ENCODE results near the gene SLC12A5. TPM values are rescaled to one million over a fixed set of nuclear protein-coding genes. Genes with fewer than 3 reads are reported as not detected.

SLC12A5 gene
- total and polyA plus RNA-seq, 2 of the 4 experiments (the other 2 are of a cell fraction): 2.2 TPM; not detected in 1

DNA sequence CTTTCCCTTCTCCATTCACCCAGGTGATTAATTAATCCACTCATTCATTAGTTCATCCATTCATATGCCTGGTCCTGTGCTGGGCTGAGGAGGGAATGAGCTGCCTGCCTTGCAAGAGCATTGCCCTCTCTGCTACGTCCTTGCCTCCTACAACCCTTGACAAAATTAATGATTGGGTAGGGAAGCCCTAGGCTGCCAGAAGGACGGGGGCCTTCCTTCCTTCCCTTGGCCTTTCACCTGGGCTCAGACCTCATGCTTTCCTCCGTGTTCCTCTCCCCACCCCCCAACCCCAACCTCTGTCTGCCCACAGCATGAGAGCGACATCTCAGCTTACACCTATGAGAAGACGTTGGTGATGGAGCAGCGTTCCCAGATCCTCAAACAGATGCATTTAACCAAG lies 25.6 kb downstream of the SLC12A5 start:
- no peak for ATAC-seq (ENCODE audit: low read depth)
- no peaks in the 10 kb centered on the region; the same call in 1 of the 2 replicates for H3K9me1 ChIP-seq (ENCODE audit: insufficient read depth, low read length)
- in situ Hi-C loops (cut with MboI; ENCODE audit: low sequenced_read_pairs): no loop called here
- H2BK20ac ChIP-seq (ENCODE audit: low read depth, low read length): no peak overlapping the region
- no peak overlapping the region for H3K4me3 ChIP-seq (ENCODE audit: insufficient read depth, low read depth, low read length)
- no peak overlapping the region for H3K18ac ChIP-seq (ENCODE audit: low read depth, low read length)
- no peak overlapping the region for H2BK15ac ChIP-seq (ENCODE audit: low read depth, low read length)
- H4K8ac ChIP-seq (ENCODE audit: low read depth in 2 of 2, low read length in 2 of 2): no peak overlapping the region
- no peak overlapping the region for H3K56ac ChIP-seq (ENCODE audit: extremely low read depth, insufficient read depth, low read length)
- dilution Hi-C loops (cut with HindIII; ENCODE audit: low sequenced_read_pairs, unreplicated experiment): no loop called here
- no peak overlapping the region for H3K4ac ChIP-seq (ENCODE audit: low read depth, low read length)
- H3K9me3 ChIP-seq (ENCODE audit: control insufficient read depth, insufficient read depth, low read length): no peaks in the 10 kb centered on the region
- H2AK5ac ChIP-seq (ENCODE audit: low read depth, low read length): no peak overlapping the region
- no peak overlapping the region for H3K14ac ChIP-seq (replicated peaks; ENCODE audit: low read depth, low read length)
- no peaks in the 10 kb centered on the region for H3K79me1 ChIP-seq (ENCODE audit: low read depth in 1 of 2, low read length in 2 of 2)
- H3K27me3 ChIP-seq (ENCODE audit: control insufficient read depth, insufficient read depth, low read length): peaks cover 11% of the 10 kb centered on the region; the same call in 1 of the 2 replicates
- H3K27ac ChIP-seq (ENCODE audit: insufficient read depth, low read length): no peak overlapping the region
- no peak overlapping the region for H2BK120ac ChIP-seq (ENCODE audit: low read depth, low read length)
- TF ChIP-seq MXI1 (IDR thresholded peaks at IDR 0.05; ENCODE audit: borderline replicate concordance, low read depth, low read length) (no peak), POLR2A (IDR thresholded peaks at IDR 0.05; ENCODE audit: low read depth, low read length) (no peak), MAZ (IDR thresholded peaks at IDR 0.05; ENCODE audit: borderline replicate concordance, low read depth, low read length) (no peak), USF2 (IDR thresholded peaks at IDR 0.05; ENCODE audit: low read depth, low read length) (no peak), CTCF (conservative IDR thresholded peaks at IDR 0.05; ENCODE audit: low read depth, low read length) (no peak), MAFK (IDR thresholded peaks at IDR 0.05; ENCODE audit: low read depth, low read length) (no peak), RFX5 (IDR thresholded peaks at IDR 0.05; ENCODE audit: low read depth, low read length) (no peak), BHLHE40 (IDR thresholded peaks at IDR 0.05; ENCODE audit: low read depth, low read length) (no peak)
- TF ChIP-seq, protein P1, sequence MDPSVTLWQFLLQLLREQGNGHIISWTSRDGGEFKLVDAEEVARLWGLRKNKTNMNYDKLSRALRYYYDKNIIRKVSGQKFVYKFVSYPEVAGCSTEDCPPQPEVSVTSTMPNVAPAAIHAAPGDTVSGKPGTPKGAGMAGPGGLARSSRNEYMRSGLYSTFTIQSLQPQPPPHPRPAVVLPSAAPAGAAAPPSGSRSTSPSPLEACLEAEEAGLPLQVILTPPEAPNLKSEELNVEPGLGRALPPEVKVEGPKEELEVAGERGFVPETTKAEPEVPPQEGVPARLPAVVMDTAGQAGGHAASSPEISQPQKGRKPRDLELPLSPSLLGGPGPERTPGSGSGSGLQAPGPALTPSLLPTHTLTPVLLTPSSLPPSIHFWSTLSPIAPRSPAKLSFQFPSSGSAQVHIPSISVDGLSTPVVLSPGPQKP (IDR thresholded peaks at IDR 0.05; ENCODE audit: borderline replicate concordance, low read depth, low read length): no peak
- DNase-seq: no peak
- H3K23ac ChIP-seq (ENCODE audit: low read depth, low read length): no peak overlapping the region
- CTCF ChIA-PET: no interaction called here
- no peak overlapping the region for H3K9ac ChIP-seq (ENCODE audit: low read depth, low read length)
- intact Hi-C loops (cut with micrococcal nuclease): loop anchor here (5.0 kb wide), 1 partner anchor 32 kb away; no protein-coding TSS in a partner anchor
- H2AFZ ChIP-seq (replicated peaks; ENCODE audit: low read length, poor library complexity): no peak overlapping the region
- no peak overlapping the region for H3K4me2 ChIP-seq (ENCODE audit: low read depth, low read length)
- H3K36me3 ChIP-seq (ENCODE audit: control insufficient read depth, insufficient read depth, low read length): no peaks in the 10 kb centered on the region
- H4K91ac ChIP-seq (ENCODE audit: insufficient read depth, low read depth, low read length): no peak overlapping the region
- no TSS peak for BruUV-seq (replicated peaks)
- POLR2A ChIA-PET (ENCODE audit: unreplicated experiment): no interaction called here
- no peak overlapping the region for H4K5ac ChIP-seq (ENCODE audit: low read depth, low read length)
- H4K20me1 ChIP-seq (ENCODE audit: insufficient read depth, low read length): peaks cover 12% of the 10 kb centered on the region
- WGBS, 2 experiments (ENCODE audit: extremely low coverage in 2 of 2, insufficient read length in 1 of 2): no CpG with 5 or more reads among the region's 6 CpGs
- no peak overlapping the region for H2BK5ac ChIP-seq (ENCODE audit: low read depth, low read length, poor library complexity, severe bottlenecking)
- no peaks in the 10 kb centered on the region; the same call in 1 of the 2 replicates for H3K4me1 ChIP-seq (ENCODE audit: control insufficient read depth, insufficient read depth, low read length)
- no peak overlapping the region for H2AK9ac ChIP-seq (replicated peaks; ENCODE audit: low read depth, low read length, poor library complexity)
